Liver (tissue), 3 donors: ENCODE data around the gene COP1.

Experiments
- EGR1 ChIP-seq, 2 donors: IDR thresholded peaks; 2 replicates each; pipeline ENCODE4 v1.6.1; 2016 to 2018; ENCODE audit warnings: antibody characterized with exemption in 2 of 2, low read depth in 2 of 2
- GABPA ChIP-seq, 2 donors: IDR thresholded peaks in 1 of 2; conservative IDR thresholded peaks in 1 of 2; 2 replicates each; pipeline ENCODE4 v1.6.1; 2016; ENCODE audit warnings: antibody characterized with exemption in 2 of 2, mild to moderate bottlenecking in 1 of 2, moderate library complexity in 1 of 2
- HNF4A ChIP-seq, 2 donors: conservative IDR thresholded peaks; 2 replicates each; pipeline ENCODE4 v1.6.1; 2016; ENCODE audit warnings: antibody characterized with exemption in 2 of 2, mild to moderate bottlenecking in 2 of 2
- NR2F2 ChIP-seq: IDR thresholded peaks from 2 replicates; pipeline ENCODE4 v1.6.1; 2016; ENCODE audit warnings: antibody characterized with exemption
- RAD21 ChIP-seq, 2 donors: IDR thresholded peaks; 2 replicates each; pipeline ENCODE4 v1.6.1; 2016; ENCODE audit warnings: antibody characterized with exemption in 2 of 2, mild to moderate bottlenecking in 2 of 2
- RXRA ChIP-seq, 2 donors: IDR thresholded peaks; 2 replicates each; pipeline ENCODE4 v1.6.1; 2017 to 2018; ENCODE audit warnings: antibody characterized with exemption in 2 of 2, mild to moderate bottlenecking in 1 of 2
- SP1 ChIP-seq: IDR thresholded peaks from 2 replicates; pipeline ENCODE4 v1.6.1; 2018; ENCODE audit warnings: antibody characterized with exemption, mild to moderate bottlenecking
- TAF1 ChIP-seq: conservative IDR thresholded peaks from 2 replicates; pipeline ENCODE4 v1.6.1; 2016; ENCODE audit warnings: antibody characterized with exemption, mild to moderate bottlenecking
- YY1 ChIP-seq: IDR thresholded peaks from 2 replicates; pipeline ENCODE4 v1.6.1; 2016; ENCODE audit warnings: antibody characterized with exemption, mild to moderate bottlenecking
- TF ChIP-seq, protein P1 (sequence below): fragments of 150-350 bp; IDR thresholded peaks from 2 replicates; pipeline ENCODE4 v1.5.1; 2017; ENCODE audit warnings: improper control_type of control experiment, low read depth, low read length; ENCODE audit not compliant: missing input control
- TF ChIP-seq, protein P2 (sequence below): IDR thresholded peaks from 2 replicates; pipeline ENCODE4 v1.6.1; 2016; ENCODE audit warnings: antibody characterized with exemption
- TF ChIP-seq, protein P3 (sequence below): IDR thresholded peaks from 2 replicates; pipeline ENCODE4 v1.6.1; 2016; ENCODE audit warnings: antibody characterized with exemption
- TF ChIP-seq, protein P4 (sequence below): IDR thresholded peaks from 2 replicates; pipeline ENCODE4 v1.6.1; 2016; ENCODE audit warnings: antibody characterized with exemption, mild to moderate bottlenecking
- donor health status: healthy.
- donor health status: healthy.

DNA sequence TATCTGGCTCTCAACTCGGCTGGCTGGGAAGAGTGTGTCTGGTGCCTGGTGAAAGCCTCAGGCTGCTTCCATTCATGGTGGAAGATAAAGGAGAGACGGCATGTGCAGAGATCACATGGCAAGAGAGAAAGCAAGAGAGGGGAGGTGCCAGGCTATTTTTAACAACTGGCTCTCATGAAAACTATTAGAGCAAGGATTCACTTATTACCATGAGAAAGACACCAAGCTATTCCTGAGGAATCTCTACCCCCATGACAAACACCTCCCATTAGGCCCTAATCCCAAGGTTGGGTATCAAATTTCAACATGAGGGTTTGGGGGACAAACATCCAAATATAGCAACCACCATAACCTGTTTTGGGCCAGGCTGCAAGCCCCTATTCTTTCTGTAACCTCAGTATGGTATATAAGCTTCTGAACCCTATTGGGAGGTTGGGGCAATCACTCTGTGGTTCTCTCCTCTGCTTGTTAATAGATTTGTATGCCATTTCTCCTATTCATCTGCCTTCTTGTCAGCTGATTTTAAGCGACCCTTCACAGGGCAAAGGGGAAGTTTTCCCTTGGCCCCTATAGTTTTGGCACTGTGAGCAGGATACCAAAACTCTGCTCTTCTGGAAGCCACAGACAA is 284.7 kb downstream of the COP1 start:
- no peak for TF ChIP-seq RAD21 (IDR thresholded peaks at IDR 0.05)
- TF ChIP-seq, protein P1, sequence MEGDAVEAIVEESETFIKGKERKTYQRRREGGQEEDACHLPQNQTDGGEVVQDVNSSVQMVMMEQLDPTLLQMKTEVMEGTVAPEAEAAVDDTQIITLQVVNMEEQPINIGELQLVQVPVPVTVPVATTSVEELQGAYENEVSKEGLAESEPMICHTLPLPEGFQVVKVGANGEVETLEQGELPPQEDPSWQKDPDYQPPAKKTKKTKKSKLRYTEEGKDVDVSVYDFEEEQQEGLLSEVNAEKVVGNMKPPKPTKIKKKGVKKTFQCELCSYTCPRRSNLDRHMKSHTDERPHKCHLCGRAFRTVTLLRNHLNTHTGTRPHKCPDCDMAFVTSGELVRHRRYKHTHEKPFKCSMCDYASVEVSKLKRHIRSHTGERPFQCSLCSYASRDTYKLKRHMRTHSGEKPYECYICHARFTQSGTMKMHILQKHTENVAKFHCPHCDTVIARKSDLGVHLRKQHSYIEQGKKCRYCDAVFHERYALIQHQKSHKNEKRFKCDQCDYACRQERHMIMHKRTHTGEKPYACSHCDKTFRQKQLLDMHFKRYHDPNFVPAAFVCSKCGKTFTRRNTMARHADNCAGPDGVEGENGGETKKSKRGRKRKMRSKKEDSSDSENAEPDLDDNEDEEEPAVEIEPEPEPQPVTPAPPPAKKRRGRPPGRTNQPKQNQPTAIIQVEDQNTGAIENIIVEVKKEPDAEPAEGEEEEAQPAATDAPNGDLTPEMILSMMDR, result no peak
- TF ChIP-seq, protein P2, sequence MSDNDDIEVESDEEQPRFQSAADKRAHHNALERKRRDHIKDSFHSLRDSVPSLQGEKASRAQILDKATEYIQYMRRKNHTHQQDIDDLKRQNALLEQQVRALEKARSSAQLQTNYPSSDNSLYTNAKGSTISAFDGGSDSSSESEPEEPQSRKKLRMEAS, result no peak
- no peak for TF ChIP-seq SP1
- TF ChIP-seq HNF4A (conservative IDR thresholded peaks at IDR 0.05), result no peak
- TF ChIP-seq, protein P3, sequence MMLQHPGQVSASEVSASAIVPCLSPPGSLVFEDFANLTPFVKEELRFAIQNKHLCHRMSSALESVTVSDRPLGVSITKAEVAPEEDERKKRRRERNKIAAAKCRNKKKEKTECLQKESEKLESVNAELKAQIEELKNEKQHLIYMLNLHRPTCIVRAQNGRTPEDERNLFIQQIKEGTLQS, result no peak
- TF ChIP-seq EGR1 (IDR thresholded peaks at IDR 0.05; ENCODE audit: low read depth in 2 of 2), result no peak
- TF ChIP-seq RXRA (IDR thresholded peaks at IDR 0.05), result no peak
- TF ChIP-seq, protein P4, sequence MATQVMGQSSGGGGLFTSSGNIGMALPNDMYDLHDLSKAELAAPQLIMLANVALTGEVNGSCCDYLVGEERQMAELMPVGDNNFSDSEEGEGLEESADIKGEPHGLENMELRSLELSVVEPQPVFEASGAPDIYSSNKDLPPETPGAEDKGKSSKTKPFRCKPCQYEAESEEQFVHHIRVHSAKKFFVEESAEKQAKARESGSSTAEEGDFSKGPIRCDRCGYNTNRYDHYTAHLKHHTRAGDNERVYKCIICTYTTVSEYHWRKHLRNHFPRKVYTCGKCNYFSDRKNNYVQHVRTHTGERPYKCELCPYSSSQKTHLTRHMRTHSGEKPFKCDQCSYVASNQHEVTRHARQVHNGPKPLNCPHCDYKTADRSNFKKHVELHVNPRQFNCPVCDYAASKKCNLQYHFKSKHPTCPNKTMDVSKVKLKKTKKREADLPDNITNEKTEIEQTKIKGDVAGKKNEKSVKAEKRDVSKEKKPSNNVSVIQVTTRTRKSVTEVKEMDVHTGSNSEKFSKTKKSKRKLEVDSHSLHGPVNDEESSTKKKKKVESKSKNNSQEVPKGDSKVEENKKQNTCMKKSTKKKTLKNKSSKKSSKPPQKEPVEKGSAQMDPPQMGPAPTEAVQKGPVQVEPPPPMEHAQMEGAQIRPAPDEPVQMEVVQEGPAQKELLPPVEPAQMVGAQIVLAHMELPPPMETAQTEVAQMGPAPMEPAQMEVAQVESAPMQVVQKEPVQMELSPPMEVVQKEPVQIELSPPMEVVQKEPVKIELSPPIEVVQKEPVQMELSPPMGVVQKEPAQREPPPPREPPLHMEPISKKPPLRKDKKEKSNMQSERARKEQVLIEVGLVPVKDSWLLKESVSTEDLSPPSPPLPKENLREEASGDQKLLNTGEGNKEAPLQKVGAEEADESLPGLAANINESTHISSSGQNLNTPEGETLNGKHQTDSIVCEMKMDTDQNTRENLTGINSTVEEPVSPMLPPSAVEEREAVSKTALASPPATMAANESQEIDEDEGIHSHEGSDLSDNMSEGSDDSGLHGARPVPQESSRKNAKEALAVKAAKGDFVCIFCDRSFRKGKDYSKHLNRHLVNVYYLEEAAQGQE, result no peak
- no peak for TF ChIP-seq NR2F2
- no peak for TF ChIP-seq TAF1
- TF ChIP-seq GABPA (IDR thresholded peaks at IDR 0.05 in 1 of 2, conservative IDR thresholded peaks at IDR 0.05 in 1 of 2), result no peak
- TF ChIP-seq YY1, result no peak
